ENCODE data around the gene ZBTB18.

Gene ZBTB18

DNA sequence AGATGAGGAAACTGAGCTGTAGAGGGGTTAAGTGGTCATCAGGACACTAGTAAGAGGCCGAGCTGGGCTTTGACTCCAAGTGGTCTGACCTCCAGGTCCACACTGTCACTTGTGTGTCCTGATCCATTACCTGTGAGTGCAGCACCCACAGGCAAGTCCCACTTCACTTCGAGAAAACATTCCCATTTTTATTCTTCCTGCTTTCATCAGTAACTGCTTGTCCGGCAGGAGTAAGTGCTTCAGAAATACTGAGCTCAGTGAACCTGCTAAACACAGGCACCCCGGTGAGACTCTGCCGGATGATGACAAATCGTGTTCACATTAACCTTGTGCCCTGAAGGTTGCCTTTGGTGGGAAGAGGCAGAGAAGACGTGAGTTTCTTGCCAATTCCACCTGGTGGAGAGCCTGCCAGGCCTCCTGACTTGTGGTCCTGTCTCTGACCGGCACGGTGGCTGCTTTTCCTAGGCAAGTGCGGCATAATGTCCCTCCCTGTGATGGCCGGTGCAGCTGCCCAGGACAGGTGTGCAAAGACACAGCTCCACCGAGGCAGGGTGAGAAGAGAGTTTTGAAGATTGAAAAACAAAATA lies 29.4 kb downstream of the ZBTB18 start:
- Histone ChIP-seq H3K9me3 (ENCODE audit: control insufficient read depth, low read length) (peaks cover 8% of the 10 kb centered on the region), H3K4me1 (ENCODE audit: control insufficient read depth, insufficient read depth, low read length) (peaks cover 1% of the 10 kb centered on the region), H3K4me3 (ENCODE audit: low read length) (no peak overlapping the region), H3K36me3 (ENCODE audit: control insufficient read depth, insufficient read depth, low read length, severe bottlenecking) (no peaks in the 10 kb centered on the region), H3K27me3 (replicated peaks; ENCODE audit: control insufficient read depth, insufficient read depth, low read length) (peaks cover 70% of the 10 kb centered on the region), H3K9ac (ENCODE audit: low read length) (no peak overlapping the region)
- no peak for DNase-seq (ENCODE audit: low read depth)

DNA sequence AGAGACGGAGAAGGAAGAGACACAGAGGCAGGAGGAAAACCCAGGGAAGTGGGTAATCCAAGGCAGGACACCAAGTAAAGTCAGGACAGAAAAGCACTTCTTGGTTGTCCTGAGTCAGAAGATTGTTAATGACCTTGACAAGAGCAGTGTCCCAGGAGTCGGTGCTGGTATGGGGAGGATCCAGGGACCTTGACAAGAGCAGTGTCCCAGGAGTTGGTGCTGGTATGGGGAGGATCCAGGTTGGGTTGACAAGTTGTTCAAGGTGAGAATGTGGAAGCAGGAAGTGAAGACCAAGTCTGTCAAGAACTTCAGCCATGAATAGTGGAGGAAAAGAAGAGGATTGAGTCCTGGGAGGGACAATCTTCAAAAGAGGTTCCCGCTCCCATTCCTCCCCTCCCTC lies 31.9 kb downstream of the ZBTB18 start:
- Histone ChIP-seq H3K27me3 (replicated peaks; ENCODE audit: control insufficient read depth, insufficient read depth, low read length) (peaks cover 56% of the 10 kb centered on the region), H3K4me3 (ENCODE audit: low read length) (no peak overlapping the region), H3K36me3 (ENCODE audit: control insufficient read depth, insufficient read depth, low read length, severe bottlenecking) (no peaks in the 10 kb centered on the region), H3K4me1 (ENCODE audit: control insufficient read depth, insufficient read depth, low read length) (no peaks in the 10 kb centered on the region), H3K9ac (ENCODE audit: low read length) (no peak overlapping the region), H3K9me3 (ENCODE audit: control insufficient read depth, low read length) (peaks cover 19% of the 10 kb centered on the region)
- no peak for DNase-seq (ENCODE audit: low read depth)

DNA sequence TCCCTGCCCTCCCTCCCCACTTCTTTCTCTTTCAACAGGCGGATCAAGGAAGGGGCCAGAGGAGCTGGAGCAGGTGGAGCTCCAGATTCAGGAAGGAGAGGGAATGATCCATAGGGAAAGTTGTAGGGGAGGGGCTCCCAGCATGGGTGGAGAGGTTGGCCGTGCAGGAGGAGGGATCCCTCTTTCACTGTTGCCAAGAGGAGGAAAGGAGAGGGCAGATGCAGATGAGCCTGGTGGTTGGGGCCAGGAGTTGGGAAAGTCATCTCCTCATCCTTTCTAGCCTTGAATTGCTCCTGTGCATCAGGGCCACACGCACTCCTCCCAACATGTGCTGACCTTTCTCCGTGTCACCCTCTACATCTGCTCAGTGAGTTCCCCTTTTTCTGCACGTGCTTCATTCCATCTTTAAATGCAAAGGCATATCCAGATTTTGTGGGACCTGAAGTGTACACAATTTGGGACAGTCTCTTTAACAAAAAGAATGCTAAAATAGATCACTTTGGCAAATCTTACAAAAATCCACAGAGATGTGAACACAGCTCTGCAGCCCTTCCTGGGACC lies 32.4 kb downstream of the ZBTB18 start:
- peaks cover 21% of the 10 kb centered on the region for H3K9me3 ChIP-seq (ENCODE audit: control insufficient read depth, low read length)
- H3K4me3 ChIP-seq (ENCODE audit: low read length): no peak overlapping the region
- no peaks in the 10 kb centered on the region for H3K36me3 ChIP-seq (ENCODE audit: control insufficient read depth, insufficient read depth, low read length, severe bottlenecking)
- no peak for DNase-seq (ENCODE audit: low read depth)
- no peak overlapping the region for H3K9ac ChIP-seq (ENCODE audit: low read length)
- H3K4me1 ChIP-seq (ENCODE audit: control insufficient read depth, insufficient read depth, low read length): no peaks in the 10 kb centered on the region
- H3K27me3 ChIP-seq (replicated peaks; ENCODE audit: control insufficient read depth, insufficient read depth, low read length): peaks cover 56% of the 10 kb centered on the region

DNA sequence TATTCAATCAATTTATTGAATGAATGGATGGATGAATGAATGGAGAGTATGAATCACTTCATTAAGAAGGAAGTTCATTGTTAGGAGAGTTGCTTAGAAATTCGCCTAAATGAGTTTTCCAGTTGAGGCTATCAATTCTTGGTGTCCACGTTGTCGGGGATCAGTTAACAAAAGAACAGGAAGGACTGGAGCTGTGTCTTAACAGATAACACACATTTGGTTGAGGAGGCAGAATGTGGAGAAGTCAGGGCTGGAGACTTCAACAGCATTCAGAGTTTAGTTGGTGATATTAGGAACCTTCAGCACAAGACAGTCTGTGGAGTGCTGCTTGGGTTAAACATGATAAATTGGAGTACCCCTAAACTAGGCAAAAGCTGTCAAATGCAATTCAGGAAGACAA lies 33.7 kb downstream of the ZBTB18 start:
- H3K9me3 ChIP-seq (ENCODE audit: control insufficient read depth, low read length): peaks cover 21% of the 10 kb centered on the region
- H3K36me3 ChIP-seq (ENCODE audit: control insufficient read depth, insufficient read depth, low read length, severe bottlenecking): no peaks in the 10 kb centered on the region
- no peak for DNase-seq (ENCODE audit: low read depth)
- peaks cover 60% of the 10 kb centered on the region for H3K27me3 ChIP-seq (replicated peaks; ENCODE audit: control insufficient read depth, insufficient read depth, low read length)
- no peak overlapping the region for H3K9ac ChIP-seq (ENCODE audit: low read length)
- no peaks in the 10 kb centered on the region for H3K4me1 ChIP-seq (ENCODE audit: control insufficient read depth, insufficient read depth, low read length)
- H3K4me3 ChIP-seq (ENCODE audit: low read length): no peak overlapping the region

DNA sequence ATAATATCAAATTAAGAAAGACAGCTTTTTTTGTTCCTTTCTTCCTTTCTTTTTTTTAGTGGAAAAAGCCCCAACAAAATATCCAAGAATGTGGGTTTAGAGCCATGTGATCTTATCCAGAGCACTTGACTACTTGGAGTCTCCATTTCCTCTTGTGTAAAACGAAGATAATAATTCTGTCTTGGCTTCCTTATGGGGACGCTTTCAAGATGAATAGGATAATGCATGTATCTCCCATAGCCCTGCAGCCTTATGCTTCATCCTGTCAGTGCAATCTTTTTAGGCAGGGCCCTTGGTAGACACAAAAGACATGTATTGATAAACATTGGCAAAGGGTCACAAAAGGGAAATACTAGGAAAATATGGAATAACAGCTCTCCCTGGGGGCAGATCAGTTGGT lies 34.8 kb downstream of the ZBTB18 start:
- Histone ChIP-seq H3K36me3 (ENCODE audit: control insufficient read depth, insufficient read depth, low read length, severe bottlenecking) (no peaks in the 10 kb centered on the region), H3K9me3 (ENCODE audit: control insufficient read depth, low read length) (peaks cover 21% of the 10 kb centered on the region), H3K4me1 (ENCODE audit: control insufficient read depth, insufficient read depth, low read length) (no peaks in the 10 kb centered on the region), H3K27me3 (replicated peaks; ENCODE audit: control insufficient read depth, insufficient read depth, low read length) (peaks cover 53% of the 10 kb centered on the region), H3K9ac (ENCODE audit: low read length) (no peak overlapping the region), H3K4me3 (ENCODE audit: low read length) (no peak overlapping the region)
- DNase-seq (ENCODE audit: low read depth): no peak

DNA sequence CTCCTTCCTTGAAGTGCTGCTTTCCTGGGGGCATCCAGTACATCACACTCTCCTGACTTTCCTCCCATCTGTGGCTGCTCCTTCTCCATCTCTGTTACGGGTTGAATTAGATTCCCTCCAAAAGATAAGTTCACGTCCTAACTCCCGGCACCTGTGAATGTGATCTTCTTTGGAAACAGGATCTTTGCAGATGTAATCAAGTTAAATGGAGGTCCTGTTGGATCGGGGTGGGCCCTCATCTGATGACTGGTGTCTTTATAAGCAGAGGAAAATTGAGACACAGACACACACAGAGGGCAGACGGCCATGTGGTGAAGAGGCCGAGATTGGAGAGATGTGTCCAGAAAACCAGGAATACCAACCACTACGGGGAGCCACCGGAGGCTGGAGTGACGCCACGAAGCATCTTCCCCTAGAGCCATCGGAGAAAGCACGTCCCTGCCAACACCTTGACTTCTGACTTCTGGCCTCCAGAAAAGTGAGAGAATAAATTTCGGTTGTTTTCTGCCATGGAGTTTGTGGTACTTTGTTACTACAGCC lies 36.0 kb downstream of the ZBTB18 start:
- Histone ChIP-seq H3K9me3 (ENCODE audit: control insufficient read depth, low read length) (peaks cover 21% of the 10 kb centered on the region), H3K9ac (ENCODE audit: low read length) (no peak overlapping the region), H3K4me1 (ENCODE audit: control insufficient read depth, insufficient read depth, low read length) (no peaks in the 10 kb centered on the region), H3K4me3 (ENCODE audit: low read length) (no peak overlapping the region), H3K36me3 (ENCODE audit: control insufficient read depth, insufficient read depth, low read length, severe bottlenecking) (no peaks in the 10 kb centered on the region), H3K27me3 (replicated peaks; ENCODE audit: control insufficient read depth, insufficient read depth, low read length) (peaks cover 46% of the 10 kb centered on the region)
- DNase-seq (ENCODE audit: low read depth): no peak

DNA sequence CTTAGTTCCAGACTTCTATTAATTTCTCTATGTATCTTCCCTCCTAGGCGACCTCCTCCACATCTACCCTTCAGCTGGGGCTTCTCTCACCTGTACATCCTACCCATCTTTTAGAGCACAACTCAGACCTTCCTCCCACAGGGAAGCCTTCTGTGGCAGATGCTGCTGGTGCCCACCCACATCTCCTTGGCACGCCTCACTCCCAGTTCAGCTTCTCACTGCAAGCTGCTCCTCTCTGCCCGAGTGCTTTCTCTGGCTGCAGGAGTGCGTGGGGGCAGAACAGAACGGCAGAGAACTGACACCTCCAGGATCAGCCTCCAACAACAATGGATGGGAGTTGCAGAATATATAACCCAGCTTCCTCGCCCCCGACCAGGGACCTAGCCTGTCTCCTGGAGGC lies 36.5 kb downstream of the ZBTB18 start:
- Histone ChIP-seq H3K9ac (ENCODE audit: low read length) (no peak overlapping the region), H3K27me3 (replicated peaks; ENCODE audit: control insufficient read depth, insufficient read depth, low read length) (peaks cover 41% of the 10 kb centered on the region), H3K4me1 (ENCODE audit: control insufficient read depth, insufficient read depth, low read length) (no peaks in the 10 kb centered on the region), H3K4me3 (ENCODE audit: low read length) (no peak overlapping the region), H3K36me3 (ENCODE audit: control insufficient read depth, insufficient read depth, low read length, severe bottlenecking) (no peaks in the 10 kb centered on the region), H3K9me3 (ENCODE audit: control insufficient read depth, low read length) (peaks cover 21% of the 10 kb centered on the region)
- DNase-seq (ENCODE audit: low read depth): no peak

DNA sequence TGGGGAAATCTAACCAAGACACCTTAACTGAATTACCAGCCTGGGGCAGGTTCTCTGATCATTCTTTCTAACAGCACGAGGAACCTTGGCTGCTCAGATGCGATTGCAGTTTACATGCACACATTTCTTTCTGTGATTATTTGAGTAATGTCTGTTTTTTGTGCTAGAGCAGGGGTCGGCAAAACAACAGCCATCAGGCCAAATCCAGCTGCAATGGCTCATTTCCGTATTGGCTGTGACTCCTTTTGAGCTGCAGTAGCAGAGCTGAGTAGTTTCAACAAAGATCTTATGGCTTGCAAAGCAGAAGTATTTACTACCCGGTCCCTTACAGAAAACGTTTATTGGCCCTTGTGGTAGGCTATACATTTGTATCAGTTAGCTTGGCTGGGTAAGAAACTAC lies 37.1 kb downstream of the ZBTB18 start:
- peaks cover 35% of the 10 kb centered on the region for H3K27me3 ChIP-seq (replicated peaks; ENCODE audit: control insufficient read depth, insufficient read depth, low read length)
- no peak overlapping the region for H3K9ac ChIP-seq (ENCODE audit: low read length)
- H3K36me3 ChIP-seq (ENCODE audit: control insufficient read depth, insufficient read depth, low read length, severe bottlenecking): no peaks in the 10 kb centered on the region
- H3K9me3 ChIP-seq (ENCODE audit: control insufficient read depth, low read length): peaks cover 21% of the 10 kb centered on the region
- H3K4me1 ChIP-seq (ENCODE audit: control insufficient read depth, insufficient read depth, low read length): no peaks in the 10 kb centered on the region
- no peak for DNase-seq (ENCODE audit: low read depth)
- H3K4me3 ChIP-seq (ENCODE audit: low read length): no peak overlapping the region

DNA sequence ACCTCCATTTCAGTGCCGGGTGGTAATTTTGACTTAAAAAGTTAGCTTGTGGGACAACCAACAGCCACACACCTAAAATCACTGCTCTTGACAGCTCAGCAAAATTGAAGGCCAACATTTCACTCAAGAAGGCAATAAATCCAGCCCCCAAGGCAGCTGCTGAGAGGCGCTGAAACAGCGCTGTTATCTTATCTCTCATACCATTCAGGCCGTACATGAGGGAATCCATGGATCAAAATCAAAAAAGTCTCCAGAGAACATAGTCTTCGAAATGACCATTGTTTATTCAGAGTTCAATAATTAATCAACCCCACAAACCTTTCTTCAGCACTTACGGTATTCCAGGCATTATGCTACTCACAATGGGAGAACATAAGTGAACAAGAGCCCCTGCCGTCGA lies 38.5 kb downstream of the ZBTB18 start:
- DNase-seq (ENCODE audit: low read depth): no peak
- no peak overlapping the region for H3K9ac ChIP-seq (ENCODE audit: low read length)
- peaks cover 23% of the 10 kb centered on the region for H3K27me3 ChIP-seq (replicated peaks; ENCODE audit: control insufficient read depth, insufficient read depth, low read length)
- no peak overlapping the region for H3K4me3 ChIP-seq (ENCODE audit: low read length)
- H3K4me1 ChIP-seq (ENCODE audit: control insufficient read depth, insufficient read depth, low read length): no peaks in the 10 kb centered on the region
- H3K36me3 ChIP-seq (ENCODE audit: control insufficient read depth, insufficient read depth, low read length, severe bottlenecking): no peaks in the 10 kb centered on the region
- H3K9me3 ChIP-seq (ENCODE audit: control insufficient read depth, low read length): peaks cover 21% of the 10 kb centered on the region

DNA sequence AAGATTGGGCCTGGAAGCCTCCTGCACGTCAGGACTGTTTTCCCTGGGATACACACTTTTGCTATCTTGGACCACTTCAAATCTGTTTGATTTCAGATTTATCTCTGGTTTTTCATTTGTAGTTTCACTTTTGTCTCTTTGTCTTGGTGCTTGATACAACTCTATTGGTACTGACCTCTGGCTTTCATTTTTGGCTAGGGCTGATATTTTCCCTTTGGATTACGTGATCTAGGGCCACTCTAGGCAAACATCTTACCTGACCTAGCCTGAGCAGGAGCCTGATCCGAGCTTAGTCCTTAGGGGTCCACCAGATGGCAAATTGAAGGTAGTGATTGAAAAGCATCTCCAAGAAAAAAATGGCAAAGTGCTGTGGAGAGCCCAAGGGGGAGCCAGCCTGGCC lies 39.6 kb downstream of the ZBTB18 start:
- DNase-seq (ENCODE audit: low read depth): no peak
- Histone ChIP-seq H3K4me3 (ENCODE audit: low read length) (no peak overlapping the region), H3K4me1 (ENCODE audit: control insufficient read depth, insufficient read depth, low read length) (no peaks in the 10 kb centered on the region)

DNA sequence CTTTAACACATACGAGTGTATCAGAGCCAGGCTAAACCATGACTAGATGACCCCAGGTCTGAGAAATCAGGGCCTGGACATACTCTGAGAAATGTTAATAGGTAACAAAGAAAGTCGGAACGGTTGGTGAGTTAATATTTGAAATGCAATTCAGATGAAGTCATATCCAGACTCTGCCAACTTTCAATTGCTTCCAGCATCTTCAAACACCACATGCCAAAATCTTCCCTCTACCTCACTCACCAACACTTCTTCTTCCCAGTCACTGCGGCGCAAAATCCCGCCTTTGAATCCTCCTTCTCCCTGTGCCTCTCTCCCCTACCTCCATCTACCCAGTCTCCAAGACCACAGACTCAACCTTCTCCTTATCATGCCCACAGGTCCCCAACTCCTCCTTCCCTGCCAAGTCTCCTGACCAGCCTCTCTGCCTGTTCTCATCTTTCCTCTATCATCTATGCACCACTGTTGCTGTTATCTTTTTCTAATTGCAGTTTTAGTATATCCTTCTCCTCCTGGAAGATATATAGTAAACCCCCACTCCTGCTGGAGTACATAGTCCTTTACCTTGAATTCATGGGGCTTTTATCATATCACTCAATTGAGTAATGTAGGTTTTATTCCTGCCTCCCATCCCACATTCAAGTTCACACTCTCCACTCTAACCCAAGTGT lies 41.3 kb downstream of the ZBTB18 start:
- H3K36me3 ChIP-seq (ENCODE audit: control insufficient read depth, insufficient read depth, low read length, severe bottlenecking): no peaks in the 10 kb centered on the region
- H3K9me3 ChIP-seq (ENCODE audit: control insufficient read depth, low read length): peaks cover 2% of the 10 kb centered on the region
- H3K27me3 ChIP-seq (replicated peaks; ENCODE audit: control insufficient read depth, insufficient read depth, low read length): peaks cover 13% of the 10 kb centered on the region
- H3K9ac ChIP-seq (ENCODE audit: low read length): no peak overlapping the region
- H3K4me3 ChIP-seq (ENCODE audit: low read length): no peak overlapping the region
- H3K4me1 ChIP-seq (ENCODE audit: control insufficient read depth, insufficient read depth, low read length): no peaks in the 10 kb centered on the region
- peak; percentile 60 for DNase-seq (ENCODE audit: low read depth)

More for the DNA sequence above, 39.6 kb downstream of the ZBTB18 start:
- Histone ChIP-seq H3K9ac (ENCODE audit: low read length) (no peak overlapping the region), H3K27me3 (replicated peaks; ENCODE audit: control insufficient read depth, insufficient read depth, low read length) (peaks cover 13% of the 10 kb centered on the region), H3K9me3 (ENCODE audit: control insufficient read depth, low read length) (peaks cover 10% of the 10 kb centered on the region), H3K36me3 (ENCODE audit: control insufficient read depth, insufficient read depth, low read length, severe bottlenecking) (no peaks in the 10 kb centered on the region)
